Stimulated activated CD4-positive, alpha-beta T cell treated with anti-CD3 and anti-CD28 coated beads, Interleukin-12 subunit alpha, Interleukin-12 subunit beta, amount 100 ng/mL, for 48 hours (primary cell): ENCODE results near the gene LYZL6.
A peak's percentile ranks its signal among the peaks of the same experiment; 100 is the strongest.

ENCODE experiments used
- DNase-seq, 3 donors: peaks; one replicate each; pipeline ENCODE4 v3.0.0-alpha.2; 2020; ENCODE audit warnings: low read depth in 2 of 3, low spot score in 1 of 3

The LYZL6 gene

GRCh38 chr17:35943537-35943936 lies at the start of gene LYZL6:
TSS of gene LYZL6 (minus strand) at chr17:35943713. CDS start at chr17:35939356, 4,357 bp downstream.
- DNase-seq, result no peak

- DNase-seq, result no peak
Observed at GRCh38 chr17:35991075-35991474, 47.6 kb upstream of the LYZL6 start.

- DNase-seq, result no peak
Observed at GRCh38 chr17:35988164-35988563, 44.7 kb upstream of the LYZL6 start.

GRCh38 chr17:35986643-35987042 lies 43.1 kb upstream of the LYZL6 start, which contains the start of gene CCL14:
TSS of gene CCL14 (minus strand) at chr17:35986729. CDS start at chr17:35986649, 80 bp downstream.
- no peak for DNase-seq

- DNase-seq, result no peak
Observed at GRCh38 chr17:35984140-35984539, 40.6 kb upstream of the LYZL6 start.

- no peak for DNase-seq
Observed at GRCh38 chr17:35982409-35983191, 39.1 kb upstream of the LYZL6 start.

GRCh38 chr17:35981908-35982330 lies 38.4 kb upstream of the LYZL6 start:
- no peak for DNase-seq

- no peak for DNase-seq
Observed at GRCh38 chr17:35981246-35981645, 37.7 kb upstream of the LYZL6 start, which contains the start of gene CCL16. TSS of gene CCL16 (minus strand) at chr17:35981497. CDS start at chr17:35981420, 77 bp downstream.

- no peak for DNase-seq
Observed at GRCh38 chr17:35978346-35978745, 34.8 kb upstream of the LYZL6 start.

GRCh38 chr17:35977509-35977908 lies 34.0 kb upstream of the LYZL6 start:
- no peak for DNase-seq

GRCh38 chr17:35973333-35974260 lies 30.1 kb upstream of the LYZL6 start:
- no peak for DNase-seq

GRCh38 chr17:35972945-35973332 lies 29.4 kb upstream of the LYZL6 start:
- DNase-seq, result no peak

- no peak for DNase-seq
Observed at GRCh38 chr17:35972535-35972934, 29.0 kb upstream of the LYZL6 start.

GRCh38 chr17:35972066-35972465 lies 28.6 kb upstream of the LYZL6 start:
- no peak for DNase-seq

- DNase-seq, result peak; percentile 44 to 79 (median 57)
Observed at GRCh38 chr17:35969558-35970380, 26.3 kb upstream of the LYZL6 start.

- DNase-seq, result no peak
Observed at GRCh38 chr17:35968520-35969054, 25.1 kb upstream of the LYZL6 start.

GRCh38 chr17:35965272-35965671 lies 21.8 kb upstream of the LYZL6 start:
- DNase-seq, result no peak

- no peak for DNase-seq
Observed at GRCh38 chr17:35963663-35964062, 20.1 kb upstream of the LYZL6 start.

GRCh38 chr17:35953720-35954119 lies 10.2 kb upstream of the LYZL6 start:
- DNase-seq, result no peak

- no peak for DNase-seq
Observed at GRCh38 chr17:35949401-35949800, 5.9 kb upstream of the LYZL6 start.

- DNase-seq, result no peak
Observed at GRCh38 chr17:35948092-35948491, 4.6 kb upstream of the LYZL6 start.
